SJCRH30 (cell line): Measurements from ENCODE around the gene TNRC6A. TPM values are rescaled to one million over a fixed set of nuclear protein-coding genes. Genes with fewer than 3 reads are reported as not detected.
"Not testable (repeated sequence)": the region's sequence is repeated elsewhere in the genome, so short reads cannot be mapped to it uniquely, and the experiment has no call there.

Experiments
- DNase-seq, 2 experiments: peaks; one replicate each; pipeline ENCODE4 v3.0.0-alpha.2; 2015 to 2020
- H3K27ac ChIP-seq: fragments of 250-450 bp; sonication (Bioruptor Pico); 2 replicates; pipeline ENCODE4 v1.5.1; 2020; ENCODE audit warnings: mild to moderate bottlenecking, moderate library complexity
- H3K27me3 ChIP-seq: fragments of 250-450 bp; sonication (Bioruptor Pico); 2 replicates; pipeline ENCODE4 v1.5.1; 2020; ENCODE audit warnings: mild to moderate bottlenecking, moderate library complexity
- H3K36me3 ChIP-seq: fragments of 250-450 bp; sonication (Bioruptor Pico); 2 replicates; pipeline ENCODE4 v1.5.1; 2020; ENCODE audit warnings: mild to moderate bottlenecking, moderate library complexity
- H3K4me1 ChIP-seq: fragments of 250-450 bp; sonication (Bioruptor Pico); 2 replicates; pipeline ENCODE4 v1.5.1; 2020; ENCODE audit warnings: mild to moderate bottlenecking, moderate library complexity
- H3K4me3 ChIP-seq: fragments of 250-450 bp; sonication (Bioruptor Pico); 2 replicates; pipeline ENCODE4 v1.5.1; 2020; ENCODE audit warnings: mild to moderate bottlenecking, moderate library complexity
- H3K9me3 ChIP-seq: fragments of 250-450 bp; sonication (Bioruptor Pico); replicated peaks from 2 replicates; pipeline ENCODE4 v1.5.1; 2020; ENCODE audit warnings: mild to moderate bottlenecking, moderate library complexity
- total RNA-seq: library from RNA; depleted of rRNA; stranded (reverse); fragments of >200 nt; shearing (Covaris generic); gene quantifications from 2 replicates; pipeline ENCODE4 v1.2.3, GENCODE V29; 2014

Gene TNRC6A
- total RNA-seq, 1 experiment from 2014 or later: 28.6 TPM

GRCh38 chr16:24826096-24826690 is 96.7 kb downstream of the TNRC6A start:
- H3K4me1 ChIP-seq: no peaks in the 10 kb centered on the region
- no peaks in the 10 kb centered on the region for H3K27me3 ChIP-seq
- no peak overlapping the region for H3K4me3 ChIP-seq
- H3K9me3 ChIP-seq: no peaks in the 10 kb centered on the region
- H3K36me3 ChIP-seq: peaks cover 18% of the 10 kb centered on the region
- DNase-seq: no peak
- H3K27ac ChIP-seq: no peak overlapping the region

- no peak for DNase-seq
- Histone ChIP-seq H3K9me3 (no peaks in the 10 kb centered on the region), H3K27me3 (no peaks in the 10 kb centered on the region), H3K27ac (no peak overlapping the region), H3K4me1 (no peaks in the 10 kb centered on the region), H3K4me3 (no peak overlapping the region), H3K36me3 (peaks cover 12% of the 10 kb centered on the region)
Measured at GRCh38 chr16:24826817-24827566, 97.5 kb downstream of the TNRC6A start.

GRCh38 chr16:24829153-24829552 is 99.7 kb downstream of the TNRC6A start:
- H3K27ac ChIP-seq: no peak overlapping the region
- H3K9me3 ChIP-seq: no peaks in the 10 kb centered on the region
- DNase-seq: no peak
- H3K36me3 ChIP-seq: peaks cover 9% of the 10 kb centered on the region; the same call in 1 of the 2 replicates
- no peaks in the 10 kb centered on the region for H3K4me1 ChIP-seq
- no peaks in the 10 kb centered on the region for H3K27me3 ChIP-seq
- no peak overlapping the region for H3K4me3 ChIP-seq

GRCh38 chr16:24833352-24833751 is 103.9 kb downstream of the TNRC6A start:
- Histone ChIP-seq H3K9me3 (no peaks in the 10 kb centered on the region), H3K27ac (no peak overlapping the region)
- no peak for DNase-seq

GRCh38 chr16:24834459-24835335 is 105.2 kb downstream of the TNRC6A start:
- H3K36me3 ChIP-seq: no peaks in the 10 kb centered on the region
- H3K4me1 ChIP-seq: no peaks in the 10 kb centered on the region
- peak; percentile 15 to 35 for DNase-seq
- H3K27me3 ChIP-seq: no peaks in the 10 kb centered on the region
- H3K27ac ChIP-seq: no peak overlapping the region
- H3K9me3 ChIP-seq: no peaks in the 10 kb centered on the region
- no peak overlapping the region for H3K4me3 ChIP-seq

More at GRCh38 chr16:24833352-24833751, 103.9 kb downstream of the TNRC6A start:
- Histone ChIP-seq H3K4me3 (no peak overlapping the region), H3K36me3 (no peaks in the 10 kb centered on the region), H3K27me3 (no peaks in the 10 kb centered on the region), H3K4me1 (no peaks in the 10 kb centered on the region)

GRCh38 chr16:24836836-24837235 is 107.4 kb downstream of the TNRC6A start:
- Histone ChIP-seq H3K27me3 (no peaks in the 10 kb centered on the region), H3K9me3 (no peaks in the 10 kb centered on the region), H3K4me3 (no peak overlapping the region), H3K36me3 (no peaks in the 10 kb centered on the region), H3K4me1 (no peaks in the 10 kb centered on the region), H3K27ac (no peak overlapping the region)
- DNase-seq: no peak

DNA sequence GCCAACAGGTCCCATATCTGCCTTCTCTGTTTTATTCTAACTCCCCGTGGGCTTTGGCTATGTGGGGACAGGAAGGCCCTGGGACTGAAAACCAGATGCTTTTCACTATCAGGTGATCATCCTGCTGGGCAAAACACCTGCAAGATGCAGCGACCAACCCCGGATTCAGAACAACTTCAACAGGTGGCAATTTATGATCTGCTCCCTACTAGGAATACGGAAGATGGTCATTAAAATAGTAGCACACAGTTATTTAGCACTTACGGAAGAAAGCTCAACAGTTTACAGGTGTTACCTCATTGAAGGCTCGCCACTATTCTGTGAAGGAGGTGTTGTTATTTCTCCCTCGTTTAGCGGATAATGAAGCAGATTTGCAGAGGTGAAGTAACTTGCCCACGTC is 108.5 kb downstream of the TNRC6A start:
- no peaks in the 10 kb centered on the region for H3K4me1 ChIP-seq
- no peaks in the 10 kb centered on the region for H3K9me3 ChIP-seq
- H3K4me3 ChIP-seq: no peak overlapping the region
- DNase-seq: no peak
- no peaks in the 10 kb centered on the region for H3K27me3 ChIP-seq
- no peaks in the 10 kb centered on the region for H3K36me3 ChIP-seq
- H3K27ac ChIP-seq: no peak overlapping the region

DNA sequence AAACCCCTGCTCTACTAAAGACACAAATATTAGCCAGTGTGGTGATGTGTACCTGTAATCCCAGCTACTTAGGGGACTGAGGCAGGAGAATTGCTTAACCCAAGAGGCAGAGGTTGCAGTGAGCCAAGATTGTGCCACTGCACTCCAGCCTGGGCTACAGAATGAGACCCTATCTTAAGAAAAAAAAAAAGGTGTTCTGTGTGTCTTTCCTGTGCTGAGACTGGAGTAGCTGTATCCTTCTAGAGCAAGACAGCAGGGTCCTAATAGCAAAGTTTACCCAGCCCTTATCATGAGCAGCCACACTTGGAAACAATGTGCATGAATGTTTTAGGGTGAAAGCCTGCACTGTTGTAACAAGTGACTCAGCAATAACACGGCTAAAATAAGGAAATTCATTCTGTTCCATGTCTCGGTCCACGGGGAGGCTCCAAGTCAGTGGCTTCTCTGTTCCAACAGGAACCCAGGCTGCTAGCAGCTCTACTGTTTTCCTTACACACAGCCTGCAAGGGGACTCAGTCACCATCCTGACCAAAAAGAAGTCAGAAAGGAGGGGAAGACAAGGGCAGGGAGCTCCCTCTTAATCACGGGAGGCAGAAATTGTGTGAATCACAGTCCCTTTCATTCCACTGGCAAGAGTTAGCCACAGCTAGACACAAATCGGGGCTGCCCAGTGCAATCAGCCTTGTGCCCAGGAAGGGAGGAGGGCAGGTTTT is 109.3 kb downstream of the TNRC6A start:
- no peak overlapping the region for H3K27ac ChIP-seq
- H3K4me1 ChIP-seq: no peaks in the 10 kb centered on the region
- no peak overlapping the region for H3K4me3 ChIP-seq
- H3K36me3 ChIP-seq: no peaks in the 10 kb centered on the region
- no peak for DNase-seq
- no peaks in the 10 kb centered on the region for H3K9me3 ChIP-seq
- H3K27me3 ChIP-seq: no peaks in the 10 kb centered on the region

- H3K36me3 ChIP-seq: no peaks in the 10 kb centered on the region
- H3K4me3 ChIP-seq: no peak overlapping the region
- H3K9me3 ChIP-seq: no peaks in the 10 kb centered on the region
- no peak for DNase-seq
- H3K27me3 ChIP-seq: no peaks in the 10 kb centered on the region
- H3K27ac ChIP-seq: no peak overlapping the region
- peaks cover 1% of the 10 kb centered on the region; the same call in 1 of the 2 replicates for H3K4me1 ChIP-seq
Measured at GRCh38 chr16:24839347-24839972, 110.0 kb downstream of the TNRC6A start.

- no peaks in the 10 kb centered on the region for H3K27me3 ChIP-seq
Measured at GRCh38 chr16:24841291-24841690, 111.8 kb downstream of the TNRC6A start.

DNA sequence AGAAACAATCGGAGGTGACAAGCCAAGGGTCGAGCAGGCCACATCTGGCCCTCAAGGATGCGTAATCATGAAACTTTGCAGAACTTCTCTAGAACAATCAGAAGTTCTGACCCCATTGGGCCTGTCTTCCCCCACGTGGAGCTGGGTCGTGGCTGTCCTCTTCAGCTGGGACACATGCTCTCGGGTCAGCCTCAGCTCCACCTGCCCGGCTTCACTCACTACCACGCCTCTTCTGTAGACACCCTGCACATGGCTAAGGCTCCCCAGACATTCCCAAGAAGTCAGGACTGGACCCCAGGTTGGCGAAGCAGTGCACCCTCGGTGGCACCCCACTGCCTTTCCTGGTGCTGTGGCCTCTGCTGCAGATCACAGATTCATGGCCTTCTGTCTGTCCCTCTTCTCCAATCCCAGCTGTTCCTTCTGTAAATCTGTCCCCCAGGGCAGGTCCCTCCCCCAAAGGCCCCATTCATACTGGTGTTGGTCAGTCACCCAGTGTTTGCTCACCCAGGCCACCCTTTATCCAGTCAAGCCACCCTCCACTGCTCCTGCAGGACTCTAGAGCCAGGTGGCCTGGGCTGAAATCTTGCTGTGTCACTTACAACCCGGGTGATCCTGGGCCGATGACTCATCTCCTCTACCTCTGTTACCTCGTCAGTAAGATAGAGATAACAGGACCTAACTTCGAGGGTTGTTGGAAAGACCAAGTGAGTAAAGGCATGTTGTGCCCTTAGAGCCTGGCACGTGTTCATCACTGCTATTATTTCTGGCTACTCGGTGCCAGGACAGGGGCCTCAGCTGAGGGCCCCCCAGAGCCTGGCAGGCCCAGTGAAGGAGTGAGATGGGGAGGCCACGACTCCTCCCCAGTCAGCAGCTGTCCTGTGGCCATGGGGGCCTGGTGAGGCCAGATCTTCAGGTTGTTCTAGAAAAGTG is 114.9 kb downstream of the TNRC6A start:
- Histone ChIP-seq H3K9me3 (no peaks in the 10 kb centered on the region), H3K27ac (no peak overlapping the region), H3K4me1 (peaks cover 7% of the 10 kb centered on the region), H3K36me3 (no peaks in the 10 kb centered on the region), H3K27me3 (no peaks in the 10 kb centered on the region), H3K4me3 (no peak overlapping the region)
- peak in 1 of 2 experiments; percentile 13 for DNase-seq

More at GRCh38 chr16:24841291-24841690, 111.8 kb downstream of the TNRC6A start:
- H3K4me3 ChIP-seq: no peak overlapping the region
- H3K27ac ChIP-seq: no peak overlapping the region
- no peaks in the 10 kb centered on the region for H3K36me3 ChIP-seq
- no peaks in the 10 kb centered on the region for H3K9me3 ChIP-seq
- peaks cover 2% of the 10 kb centered on the region; the same call in 1 of the 2 replicates for H3K4me1 ChIP-seq
- no peak for DNase-seq

- H3K9me3 ChIP-seq, H3K27ac ChIP-seq, H3K36me3 ChIP-seq, H3K27me3 ChIP-seq, H3K4me1 ChIP-seq, H3K4me3 ChIP-seq, DNase-seq: not testable (repeated sequence)
Measured at GRCh38 chr16:24845031-24845365, 115.5 kb downstream of the TNRC6A start.

DNA sequence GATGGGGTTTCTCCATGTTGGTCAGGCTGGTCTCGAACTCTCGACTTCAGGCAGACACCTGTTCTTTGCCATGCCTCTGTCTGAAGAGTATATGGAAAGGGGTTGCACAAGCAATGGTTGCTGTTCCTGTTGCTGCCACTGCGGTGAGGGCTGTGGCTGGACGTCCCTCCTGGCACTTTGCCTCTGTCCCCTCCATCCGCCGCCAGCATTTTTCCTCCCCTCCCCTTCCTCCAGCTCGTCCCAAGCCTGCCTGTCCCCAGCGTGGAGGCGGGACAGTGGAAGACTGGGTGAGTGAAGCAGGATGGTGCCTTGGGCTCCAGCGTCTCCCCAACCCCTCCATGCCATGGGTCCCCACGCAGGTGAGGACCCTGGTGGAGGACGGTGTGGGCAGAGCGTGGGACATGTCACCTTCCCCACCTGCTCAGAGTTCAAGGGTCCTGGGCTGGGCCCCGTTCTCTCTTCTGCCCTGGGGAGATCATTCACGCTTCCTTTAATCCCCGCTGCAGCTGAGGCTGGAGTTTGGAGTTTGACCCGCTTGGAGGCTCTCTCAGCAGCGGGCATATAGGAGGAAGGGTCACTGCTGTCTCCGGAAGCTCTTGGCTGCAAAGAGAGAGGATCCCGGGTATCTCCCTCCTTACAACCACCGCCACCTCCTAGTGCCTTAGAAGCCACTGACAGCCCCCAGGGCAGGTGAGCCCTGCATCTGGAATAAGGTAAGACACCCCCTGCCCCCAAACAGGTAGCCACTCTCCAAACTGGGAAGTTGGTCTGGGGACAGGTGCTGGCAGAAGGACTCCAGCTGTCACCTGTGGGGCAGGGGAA is 116.5 kb downstream of the TNRC6A start, which contains the start of gene SLC5A11:
Gene SLC5A11 (plus strand): TSS at position 238 of the 822 bp plus-strand sequence. CDS start 12,681 bp downstream, outside the sequence.
- Histone ChIP-seq H3K4me1 (peaks cover 7% of the 10 kb centered on the region), H3K36me3 (no peaks in the 10 kb centered on the region), H3K27ac (no peak within 1 kb of the TSS), H3K27me3 (no peaks in the 10 kb centered on the region), H3K9me3 (no peaks in the 10 kb centered on the region), H3K4me3 (no peak within 1 kb of the TSS)
- no peak for DNase-seq
